HG03095 (cell line): ENCODE data around the gene ATP5IF1.

ENCODE experiments used
- ATAC-seq: cut with Tn5 transposase; IDR thresholded peaks from one replicate; pipeline ENCODE4 v1.9.1; 2021; ENCODE audit warnings: moderate library complexity; ENCODE audit not compliant: unreplicated experiment

The ATP5IF1 gene

GRCh38 chr1:28264897-28265296 is 29.0 kb downstream of the ATP5IF1 start:
- ATAC-seq = no peak

DNA sequence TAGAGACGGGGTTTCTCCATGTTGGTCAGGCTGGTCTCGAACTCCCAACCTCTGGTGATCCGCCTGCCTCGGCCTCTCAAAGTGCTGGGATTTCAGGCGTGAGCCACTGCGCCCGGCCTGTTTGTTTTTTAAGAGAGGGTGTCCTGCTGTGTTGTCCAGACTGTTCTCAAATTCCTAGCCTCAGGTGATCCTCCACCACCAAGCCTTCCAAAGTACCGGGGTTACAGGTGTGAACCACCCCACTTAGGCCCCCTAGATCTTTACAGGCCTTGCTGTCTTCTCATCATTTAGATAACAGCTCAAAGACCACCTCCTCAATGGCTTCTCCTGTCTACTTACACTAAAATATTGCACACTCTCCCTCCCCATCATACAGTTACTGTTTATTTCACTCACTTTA is 29.7 kb downstream of the ATP5IF1 start:
- no peak for ATAC-seq

DNA sequence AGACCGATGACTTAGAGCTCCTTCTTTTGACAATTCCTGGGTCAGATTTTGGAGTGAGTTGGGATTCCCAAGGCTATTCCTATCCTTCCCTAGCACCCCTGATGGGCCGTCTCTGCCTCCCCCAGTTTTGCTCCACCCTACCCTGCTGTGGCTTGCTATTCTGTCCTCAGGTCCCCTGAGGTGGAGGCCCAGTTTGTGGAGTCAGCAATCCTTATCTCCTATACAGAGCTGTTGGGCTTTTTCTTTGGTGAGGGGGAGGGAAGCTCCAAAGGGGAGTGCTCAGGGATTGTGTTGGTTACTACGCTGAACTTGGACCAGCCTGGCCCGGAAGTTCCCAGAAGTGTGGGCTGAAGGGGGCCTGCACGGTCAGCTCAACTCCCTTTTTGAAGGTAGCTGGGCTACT is 31.0 kb downstream of the ATP5IF1 start:
- ATAC-seq = no peak

GRCh38 chr1:28267633-28268032 is 31.7 kb downstream of the ATP5IF1 start:
- ATAC-seq = no peak

GRCh38 chr1:28269529-28269928 is 33.6 kb downstream of the ATP5IF1 start:
- no peak for ATAC-seq

DNA sequence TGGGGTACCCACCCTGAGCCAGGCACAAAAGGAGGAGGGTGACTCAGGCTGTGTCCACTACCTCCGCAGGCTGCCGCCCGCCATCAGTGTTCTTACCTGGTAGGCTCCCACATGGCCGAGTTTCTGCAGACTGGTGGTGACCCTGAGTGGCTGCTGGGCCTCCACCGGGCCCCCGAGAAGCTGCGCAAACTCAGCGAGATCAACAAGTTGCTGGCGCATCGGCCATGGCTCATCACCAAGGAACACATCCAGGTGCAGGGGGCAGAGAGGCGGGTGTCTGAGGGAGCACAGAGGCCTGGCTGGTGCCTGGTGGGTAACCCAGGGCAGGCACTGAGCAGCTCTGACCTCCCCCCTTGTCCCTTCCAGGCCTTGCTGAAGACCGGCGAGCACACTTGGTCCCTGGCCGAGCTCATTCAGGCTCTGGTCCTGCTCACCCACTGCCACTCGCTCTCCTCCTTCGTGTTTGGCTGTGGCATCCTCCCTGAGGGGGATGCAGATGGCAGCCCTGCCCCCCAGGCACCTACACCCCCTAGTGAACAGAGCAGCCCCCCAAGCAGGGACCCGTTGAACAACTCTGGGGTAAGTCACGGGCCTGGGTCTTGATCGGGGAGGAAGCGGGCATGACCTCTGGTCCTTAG is 36.4 kb downstream of the ATP5IF1 start:
- no peak for ATAC-seq

DNA sequence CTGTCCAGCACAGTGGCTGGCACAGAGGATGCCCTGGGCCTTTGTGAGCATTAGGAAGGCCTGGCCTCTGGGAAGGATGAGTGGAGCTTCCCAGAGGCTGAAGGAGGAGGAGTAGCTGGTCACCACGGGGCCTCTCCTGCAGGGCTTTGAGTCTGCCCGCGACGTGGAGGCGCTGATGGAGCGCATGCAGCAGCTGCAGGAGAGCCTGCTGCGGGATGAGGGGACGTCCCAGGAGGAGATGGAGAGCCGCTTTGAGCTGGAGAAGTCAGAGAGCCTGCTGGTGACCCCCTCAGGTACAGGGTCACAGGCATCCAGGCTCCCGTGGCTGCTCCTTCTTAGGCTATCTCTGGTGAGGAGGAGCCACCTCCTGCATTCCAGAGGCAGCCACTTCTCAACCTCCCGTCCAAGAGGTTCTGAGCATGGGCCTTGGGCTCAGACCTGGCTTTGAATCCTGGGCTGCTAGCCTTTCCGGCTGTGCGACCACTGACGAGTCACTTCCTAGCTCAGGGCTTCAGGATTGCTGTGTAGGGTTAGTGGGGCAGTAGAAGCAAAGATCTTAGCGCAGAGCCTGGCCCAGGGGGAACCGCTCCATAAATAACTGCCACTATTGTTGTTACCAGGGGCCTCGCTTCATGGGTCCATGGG is 37.4 kb downstream of the ATP5IF1 start:
- ATAC-seq = no peak

DNA sequence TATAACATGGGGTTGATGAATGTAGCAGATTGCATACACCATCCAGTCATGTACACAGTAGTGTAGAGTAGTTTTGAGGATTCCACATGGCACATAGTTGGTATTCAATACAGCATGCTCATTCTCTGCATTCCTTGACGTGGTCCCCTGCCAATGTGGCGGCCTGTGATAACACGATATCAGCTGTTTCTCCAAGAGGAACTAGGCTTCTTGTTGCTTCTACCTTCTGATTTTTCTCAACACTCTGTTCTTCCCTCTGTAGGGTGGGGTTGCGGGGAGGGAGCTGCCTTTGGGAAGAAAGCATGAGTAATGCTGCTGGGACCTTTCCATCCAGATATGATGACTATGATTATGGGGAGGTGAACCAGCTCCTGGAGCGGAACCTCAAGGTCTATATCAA is 42.8 kb downstream of the ATP5IF1 start:
- ATAC-seq = no peak

- ATAC-seq = no peak
Measured at GRCh38 chr1:28279721-28280120, 43.8 kb downstream of the ATP5IF1 start.

DNA sequence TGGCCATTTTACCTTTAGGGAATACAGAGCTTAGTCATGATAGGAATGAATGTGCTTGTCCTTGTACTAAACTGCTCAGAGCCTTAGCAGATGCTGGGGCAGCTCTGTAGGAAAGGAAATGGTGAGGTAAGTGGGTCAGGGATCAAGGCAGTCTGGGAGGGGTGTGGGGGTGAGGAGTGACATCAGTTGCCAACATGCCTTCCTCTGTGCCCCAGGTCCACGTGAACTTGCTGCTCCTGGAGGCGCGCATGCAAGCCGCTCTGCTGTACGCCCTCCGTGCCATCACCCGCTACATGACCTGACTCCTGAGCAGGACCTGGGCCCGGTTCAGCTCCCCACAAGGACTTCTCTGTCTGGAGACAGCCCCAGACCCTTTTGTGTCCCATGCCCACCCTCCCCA is 44.6 kb downstream of the ATP5IF1 start:
- ATAC-seq = no peak

DNA sequence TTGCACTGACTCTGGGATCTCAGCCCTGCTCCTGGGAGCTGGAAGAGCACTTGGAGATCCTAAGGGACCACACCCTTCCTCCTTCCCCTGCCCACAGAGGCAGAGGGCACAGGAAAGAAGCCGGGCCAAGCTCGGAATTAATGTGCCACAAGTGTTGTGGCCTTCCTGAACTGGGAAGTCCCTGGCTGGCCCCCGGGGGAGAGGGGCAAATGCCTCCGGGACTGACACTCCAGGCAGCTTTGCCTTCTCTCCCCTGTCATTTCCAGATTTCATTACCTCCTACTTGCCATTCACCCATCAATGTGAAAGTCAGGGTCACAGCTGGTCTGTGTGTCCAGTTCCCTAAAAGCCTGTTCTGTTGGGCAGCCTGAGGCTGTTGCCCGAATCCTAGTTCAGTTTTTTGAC is 45.1 kb downstream of the ATP5IF1 start:
- ATAC-seq = no peak

DNA sequence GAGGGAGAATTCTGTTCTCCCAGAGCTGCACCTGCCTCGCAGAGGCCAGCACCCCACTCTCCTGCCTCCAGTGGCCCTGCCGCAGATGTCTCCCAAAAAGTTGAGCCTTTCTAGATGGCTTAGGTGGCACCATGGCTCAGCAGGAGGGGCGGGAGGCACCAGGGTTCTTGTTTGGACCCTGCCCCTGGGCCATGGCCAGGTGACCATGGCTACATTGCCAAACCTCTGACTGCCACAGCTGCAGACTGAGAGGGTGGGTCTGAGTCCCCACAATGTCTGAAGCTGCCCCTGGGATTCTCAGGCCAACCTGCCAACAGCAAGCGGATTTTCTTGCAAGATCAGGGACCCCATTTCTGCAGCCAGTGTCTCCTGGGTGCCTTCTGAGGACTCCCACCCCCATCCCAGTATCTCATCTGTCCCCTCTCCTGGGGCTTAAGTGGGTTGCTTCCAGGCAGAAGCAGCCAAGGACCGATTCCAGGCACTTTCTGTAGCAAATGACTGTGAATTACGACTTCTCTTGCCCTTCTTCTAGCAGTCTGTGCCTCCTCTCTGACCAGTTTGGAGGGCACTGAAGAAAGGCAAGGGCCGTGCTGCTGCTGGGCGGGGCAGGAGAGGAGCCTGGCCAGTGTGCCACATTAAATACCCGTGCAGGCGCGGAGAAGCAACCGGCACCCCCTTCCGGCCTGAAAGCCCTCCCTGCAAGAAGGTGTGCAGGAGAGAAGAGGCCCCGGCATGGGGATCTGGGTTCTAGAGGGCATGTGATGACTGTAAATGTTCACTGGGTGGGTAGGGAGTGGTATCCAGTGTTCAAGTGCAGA is 45.9 kb downstream of the ATP5IF1 start:
- ATAC-seq = no peak

- ATAC-seq = no peak
Measured at GRCh38 chr1:28282426-28283407, 46.8 kb downstream of the ATP5IF1 start.

DNA sequence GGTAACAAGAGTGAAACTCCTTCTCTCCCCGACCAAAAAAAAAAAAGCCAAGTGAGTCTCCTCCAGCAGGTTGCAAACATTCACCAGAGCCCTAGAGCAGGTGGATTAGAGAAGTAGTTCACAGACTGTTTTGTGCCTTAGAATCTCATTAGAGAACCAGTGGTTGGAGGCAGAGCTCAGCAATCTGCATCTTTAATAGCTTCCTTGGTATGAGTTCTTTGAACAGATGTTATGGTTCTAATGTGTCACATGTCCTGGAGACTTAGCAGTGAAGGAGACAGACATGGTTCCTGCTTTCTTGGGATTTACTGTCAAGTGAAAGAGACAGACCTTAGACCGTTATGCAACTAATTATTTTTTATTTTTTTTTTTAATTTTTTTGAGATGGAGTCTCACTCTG is 50.2 kb downstream of the ATP5IF1 start:
- ATAC-seq = no peak
